Heart left ventricle (tissue), 16 donors: ENCODE results near the gene ADAMTS7. TPM values are rescaled to one million over a fixed set of nuclear protein-coding genes. Genes with fewer than 3 reads are reported as not detected.

Experiments
- ATAC-seq, 4 donors: fragments of 200-7000 bp; cut with Tn5 transposase; one replicate each; pipeline ENCODE4 v1.9.1; 2020 to 2022; ENCODE audit warnings: moderate library complexity in 4 of 4, mild to moderate bottlenecking in 3 of 4, moderate number of reproducible peaks in 1 of 4
- DNase-seq, 5 donors: peaks; one replicate each; pipeline ENCODE4 v3.0.0-alpha.2; 2020
- H3K27ac ChIP-seq, 12 donors: fragments of 200-600 bp; sonication (generic) in 4 of 12; one replicate each; pipeline versions ENCODE4 v1.5.0 to v1.8.0; 2016 to 2022; ENCODE audit warnings: mild to moderate bottlenecking in 2 of 12
- H3K27me3 ChIP-seq, 9 donors: fragments of 200-600 bp; sonication (generic) in 2 of 9; one replicate each; pipeline versions ENCODE4 v1.5.1 to v1.8.0; 2016 to 2022; ENCODE audit warnings: mild to moderate bottlenecking in 3 of 9
- H3K36me3 ChIP-seq, 9 donors: fragments of 200-600 bp; sonication (generic) in 2 of 9; one replicate each; pipeline versions ENCODE4 v1.5.0 to v1.8.0; 2018 to 2022; ENCODE audit warnings: mild to moderate bottlenecking in 2 of 9
- H3K4me1 ChIP-seq, 12 donors: fragments of 200-600 bp; sonication (generic) in 4 of 12; one replicate each; pipeline versions ENCODE4 v1.5.0 to v1.8.0; 2016 to 2022; ENCODE audit warnings: mild to moderate bottlenecking in 3 of 12
- H3K4me3 ChIP-seq, 12 donors: fragments of 200-600 bp; sonication (generic) in 4 of 12; one replicate each; pipeline versions ENCODE4 v1.5.0 to v1.8.0; 2017 to 2022; ENCODE audit warnings: mild to moderate bottlenecking in 9 of 12, moderate library complexity in 4 of 12
- H3K9me3 ChIP-seq, 12 donors: fragments of 200-600 bp; sonication (generic) in 4 of 12; one replicate each; pipeline versions ENCODE4 v1.5.0 to v1.8.0; 2016 to 2022; ENCODE audit warnings: mild to moderate bottlenecking in 1 of 12
- POLR2A ChIP-seq, 2 donors: fragments of 450-650 bp; IDR thresholded peaks; one replicate each; pipeline ENCODE4 v1.6.1; 2017; ENCODE audit warnings: antibody characterized with exemption in 2 of 2, mild to moderate bottlenecking in 2 of 2, moderate library complexity in 2 of 2
- WGBS, 4 donors: extraction: QIAGEN DNeasy Blood & Tissue Kit in 2 of 4; methylation state at CpG; one replicate each; pipeline versions ENCODE4 v1.1.5 to v1.1.7; 2013 to 2018; 5-methylcytosine and 5-hydroxymethylcytosine counted together
- intact Hi-C, 10 donors: fragments of 100-400 bp; cut with DNase I; formaldehyde crosslinking; loops; one replicate each; pipeline versions ENCODE4 v1.11.1 to v1.14.2; 2022
- polyA plus RNA-seq, 2 donors: library from polyadenylated mRNA; stranded (reverse); fragments of 200-250 nt; gene quantifications; one replicate each; pipeline ENCODE4 v1.2.3, GENCODE V29; 2013
- total RNA-seq, 9 donors: library from RNA; depleted of rRNA in 2 of 9; stranded (reverse); fragments of >200 nt in 2 of 9; fragmentation: NEBNext Ultra II Directional in 3 of 9; extraction: Animal tissue kit (Norgen Biotek cat#: 25700) in 3 of 9; gene quantifications; one replicate each; pipeline versions ENCODE4 v1.1.0 to v1.2.4, GENCODE V29; 2016 to 2023
- TF ChIP-seq, protein P1 (sequence below), 12 donors: fragments of 200-600 bp; sonication (generic) in 4 of 12; IDR thresholded peaks; one replicate each; pipeline versions ENCODE4 v1.5.0 to v1.8.0; 2018 to 2022; ENCODE audit warnings: antibody characterized with exemption in 12 of 12, mild to moderate bottlenecking in 5 of 12
- donor health status: ischemic (EF 13 %, LVEDD 7.1; RV severe dilation, severe dysfunction).
- donor health status: healthy with polysubstance abuse.
- donor health status: DM: no; HTN: yes; CAD: no.
- donor health status: DM: no; HTN: no; CAD: no.
- donor health status: ischemic (EF 25% LVEDD 6.9; RV normal size, moderate dysfunction).
- donor health status: ischemic (EF 25% LVEDD 5.7; RV mildly dilated, moderate dysfunction).
- donor health status: healthy.
- donor health status: DM: yes; HTN: yes; CAD: no.
- donor health status: ischemic (EF 35%, LVEDD 5.7; RV mildly dilated, moderate dysfunction).
- donor health status: nonischemic (EF 11% LVEDD 7.7; RV severe dilation, severe dysfunction).
- donor health status: DM: yes; HTN: yes; CAD: no.
- donor health status: PGD.
- donor health status: ischemic (EF 29% LVEDD 5.4; RV normal size, mild dysfunction).
- donor health status: nonischemic (EF 23%, LVEDD 6.1; RV moderate dilation, normal function).

The ADAMTS7 gene
- total and polyA plus RNA-seq, 11 donors, result 5.0 to 29.9 (median 13.9) TPM

DNA sequence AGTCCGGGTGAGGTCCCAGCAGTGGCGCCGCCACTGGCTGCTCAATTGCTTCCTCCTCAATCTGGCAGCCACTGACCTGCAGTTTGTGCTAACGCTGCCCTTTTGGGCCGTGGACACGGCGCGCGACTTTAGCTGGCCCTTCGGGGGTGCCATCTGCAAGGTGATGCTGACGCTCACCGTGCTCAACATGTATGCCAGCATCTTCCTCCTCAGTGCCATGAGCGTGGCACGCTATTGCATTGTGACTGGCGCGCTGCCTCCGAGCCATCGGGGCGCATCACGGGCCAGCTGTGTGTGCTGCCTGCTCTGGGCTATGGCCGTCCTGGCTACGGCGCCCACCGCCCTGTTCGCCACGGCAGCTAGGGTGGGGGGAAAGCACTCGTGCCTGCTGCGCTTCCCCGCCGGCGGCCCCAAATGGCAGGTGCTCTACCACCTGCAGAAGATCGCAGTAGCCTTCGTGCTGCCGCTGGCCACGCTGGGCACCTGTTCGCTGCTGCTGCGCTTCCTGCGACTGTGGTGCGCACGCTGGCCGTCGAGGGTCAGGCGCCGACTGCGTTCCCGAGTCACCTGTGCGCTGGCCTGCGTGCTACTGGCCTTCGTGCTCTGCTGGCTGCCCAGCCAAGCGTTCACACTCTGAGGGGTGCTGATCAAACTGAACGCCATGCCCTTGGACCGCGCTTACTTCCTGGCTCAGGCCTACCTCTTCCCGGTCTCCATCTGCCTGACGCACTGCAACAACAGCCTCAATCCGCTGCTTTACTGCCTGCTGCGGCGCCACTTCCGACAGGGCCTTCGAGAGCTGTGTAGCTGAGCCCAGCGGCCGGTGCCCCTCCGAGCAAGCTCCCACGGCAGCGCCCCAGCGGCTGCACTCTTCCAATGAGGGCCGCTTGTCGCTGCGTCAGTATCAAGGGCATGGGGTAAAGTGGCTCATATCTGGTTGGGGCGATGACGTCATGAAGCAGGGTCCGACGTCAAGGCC is 20.3 kb upstream of the ADAMTS7 start:
- peak in 1 of 4 donors; percentile 12 for ATAC-seq

DNA sequence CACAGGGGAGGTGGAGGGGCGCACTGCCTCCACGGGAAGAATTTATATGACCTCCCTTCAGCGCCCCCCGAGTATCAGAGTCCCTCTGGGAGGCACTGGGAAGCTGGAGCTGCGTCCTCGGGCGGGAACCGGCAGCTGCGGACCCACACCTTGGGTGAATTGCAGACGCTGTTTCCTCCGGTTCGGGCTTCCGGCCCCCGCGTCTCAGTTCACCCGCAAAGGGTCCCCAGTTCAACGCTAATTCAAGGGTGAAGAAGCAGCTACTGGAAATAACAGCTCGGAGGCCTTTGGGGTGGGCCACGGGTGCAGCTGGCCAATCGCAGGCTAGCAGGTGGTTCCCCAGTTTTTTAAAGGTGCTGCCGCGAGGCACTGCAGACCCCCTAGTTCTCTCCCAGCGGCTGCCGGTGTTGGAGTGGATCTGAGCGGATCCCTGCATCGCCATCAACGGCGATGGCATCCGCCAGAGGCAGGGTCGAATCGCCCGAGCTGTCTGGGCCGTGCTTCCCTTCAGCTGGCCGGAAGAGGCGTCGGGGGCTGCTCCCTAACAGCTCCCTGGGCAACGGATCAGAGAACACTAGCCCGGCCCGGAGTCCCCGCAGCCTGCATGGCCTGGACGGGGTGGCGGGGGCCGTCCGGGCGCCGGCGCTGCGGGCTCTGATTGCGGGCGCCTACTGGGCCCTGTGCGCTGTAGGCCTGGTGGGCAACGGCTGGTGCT is 19.4 kb upstream of the ADAMTS7 start:
- Histone ChIP-seq H3K36me3 (no peaks in the 10 kb centered on the region), H3K4me3 (peak overlapping the region in 10 of 12 donors; percentile 6 to 51 (median 35)), H3K27me3 (peaks cover 0 to 3% (median 0%) of the 10 kb centered on the region in 9 donors), H3K9me3 (no peaks in the 10 kb centered on the region), H3K4me1 (peaks cover 0 to 36% (median 5%) of the 10 kb centered on the region in 12 donors), H3K27ac (no peak overlapping the region)
- intact Hi-C loops, result no loop called here
- peak in 1 of 5 donors; percentile 22 for DNase-seq
- ATAC-seq, result peak in 3 of 4 donors; percentile 7 to 42 (median 25)
- TF ChIP-seq, protein P1, sequence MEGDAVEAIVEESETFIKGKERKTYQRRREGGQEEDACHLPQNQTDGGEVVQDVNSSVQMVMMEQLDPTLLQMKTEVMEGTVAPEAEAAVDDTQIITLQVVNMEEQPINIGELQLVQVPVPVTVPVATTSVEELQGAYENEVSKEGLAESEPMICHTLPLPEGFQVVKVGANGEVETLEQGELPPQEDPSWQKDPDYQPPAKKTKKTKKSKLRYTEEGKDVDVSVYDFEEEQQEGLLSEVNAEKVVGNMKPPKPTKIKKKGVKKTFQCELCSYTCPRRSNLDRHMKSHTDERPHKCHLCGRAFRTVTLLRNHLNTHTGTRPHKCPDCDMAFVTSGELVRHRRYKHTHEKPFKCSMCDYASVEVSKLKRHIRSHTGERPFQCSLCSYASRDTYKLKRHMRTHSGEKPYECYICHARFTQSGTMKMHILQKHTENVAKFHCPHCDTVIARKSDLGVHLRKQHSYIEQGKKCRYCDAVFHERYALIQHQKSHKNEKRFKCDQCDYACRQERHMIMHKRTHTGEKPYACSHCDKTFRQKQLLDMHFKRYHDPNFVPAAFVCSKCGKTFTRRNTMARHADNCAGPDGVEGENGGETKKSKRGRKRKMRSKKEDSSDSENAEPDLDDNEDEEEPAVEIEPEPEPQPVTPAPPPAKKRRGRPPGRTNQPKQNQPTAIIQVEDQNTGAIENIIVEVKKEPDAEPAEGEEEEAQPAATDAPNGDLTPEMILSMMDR (IDR thresholded peaks at IDR 0.05), result no peak
- TF ChIP-seq POLR2A (IDR thresholded peaks at IDR 0.05), result no peak
- WGBS, 4 donors, result 40 to 68% (median 52%) methylated on average over 20 to 52 of the region's 52 CpGs

More for the DNA sequence above, 20.3 kb upstream of the ADAMTS7 start:
- H3K27me3 ChIP-seq, result peaks cover 0 to 3% (median 0%) of the 10 kb centered on the region in 9 donors
- TF ChIP-seq, protein P1 (IDR thresholded peaks at IDR 0.05), result no peak
- no peak for TF ChIP-seq POLR2A (IDR thresholded peaks at IDR 0.05)
- DNase-seq, result no peak
- H3K4me3 ChIP-seq, result peak overlapping the region in 9 of 12 donors; percentile 6 to 51 (median 35)
- no peaks in the 10 kb centered on the region for H3K9me3 ChIP-seq
- H3K27ac ChIP-seq, result no peak overlapping the region
- H3K36me3 ChIP-seq, result no peaks in the 10 kb centered on the region
- peaks cover 0 to 28% (median 2%) of the 10 kb centered on the region in 12 donors for H3K4me1 ChIP-seq
- 83 to 95% (median 88%) methylated on average over 38 to 73 of the region's 73 CpGs for WGBS, 4 donors
- intact Hi-C loops, result no loop called here

GRCh38 chr15:78828920-78829319 is 17.7 kb upstream of the ADAMTS7 start:
- ATAC-seq (peak in 2 of 4 donors; percentile 21 to 41), DNase-seq (peak in 1 of 5 donors; percentile 19)
- Histone ChIP-seq H3K4me1 (peaks cover 0 to 43% (median 10%) of the 10 kb centered on the region in 12 donors), H3K9me3 (no peaks in the 10 kb centered on the region), H3K4me3 (no peak overlapping the region), H3K27ac (no peak overlapping the region), H3K27me3 (peaks cover 0 to 3% (median 0%) of the 10 kb centered on the region in 9 donors), H3K36me3 (no peaks in the 10 kb centered on the region)
- TF ChIP-seq, protein P1 (IDR thresholded peaks at IDR 0.05), result no peak
- no peak for TF ChIP-seq POLR2A (IDR thresholded peaks at IDR 0.05)
- intact Hi-C loops, result loop anchor here in 2 of 10 donors (10.0 kb wide), 2 partner anchors 46 to 236 kb away; partner anchors contain the start of gene MORF4L1 (in 1 of the 2)
- 58 to 67% (median 65%) methylated on average over 2 of the region's 2 CpGs for WGBS, 4 donors
